PC-3 (cell line): ENCODE measurements around the gene PTGES3. TPM values are rescaled to one million over a fixed set of nuclear protein-coding genes. Genes with fewer than 3 reads are reported as not detected.

Experiments
- ATAC-seq: fragments of 200-7000 bp; cut with Tn5 transposase; 2 replicates; pipeline ENCODE4 v1.9.1; 2020; ENCODE audit warnings: mild to moderate bottlenecking, moderate library complexity
- BruUV-seq: library from RNA; stranded (reverse); fragments of 400-500 nt; replicated peaks from 2 replicates; lab custom pipeline; 2021; lab: Mats Ljungman, UMichigan
- CTCF ChIA-PET: fragments of 300-600 bp; sonication (Branson Sonifier 250); formaldehyde crosslinking; loops from one replicate; lab custom pipeline; 2022; ENCODE audit warnings: antibody characterized with exemption; lab: Charles Lee
- POLR2A ChIA-PET: fragments of 300-600 bp; sonication (Branson Sonifier 250); formaldehyde crosslinking; loops from one replicate; lab custom pipeline; 2022; ENCODE audit warnings: antibody characterized with exemption; ENCODE audit not compliant: unreplicated experiment; lab: Charles Lee
- DNase-seq: peaks from one replicate; pipeline ENCODE4 v3.0.0-alpha.2; 2015
- H2AFZ ChIP-seq: fragments of 300-600 bp; sonication (generic); 2 replicates; pipeline ENCODE4 v1.6.0; 2016; ENCODE audit warnings: antibody characterized with exemption, low read length
- H3F3A ChIP-seq: fragments of 300-600 bp; sonication (generic); one replicate; pipeline ENCODE4 v1.6.0; 2017; ENCODE audit warnings: antibody characterized with exemption, low read length, control low read depth, mild to moderate bottlenecking; ENCODE audit not compliant: unreplicated experiment
- H3K27ac ChIP-seq: fragments of 300-600 bp; sonication (generic); 2 replicates; pipeline ENCODE4 v1.5.1; 2016; ENCODE audit warnings: mild to moderate bottlenecking, low read length
- H3K27me3 ChIP-seq: fragments of 300-600 bp; sonication (generic); 2 replicates; pipeline ENCODE4 v1.6.1; 2016; ENCODE audit warnings: low read length, mixed read lengths
- H3K36me3 ChIP-seq: fragments of 300-600 bp; sonication (generic); 2 replicates; pipeline ENCODE4 v1.6.1; 2016; ENCODE audit warnings: low read depth, mixed run types, low read length, mixed read lengths
- H3K4me1 ChIP-seq: fragments of 300-600 bp; sonication (generic); 2 replicates; pipeline ENCODE4 v1.5.1; 2016; ENCODE audit warnings: low read length; ENCODE audit not compliant: insufficient read depth
- H3K4me2 ChIP-seq: fragments of 300-600 bp; sonication (generic); 2 replicates; pipeline ENCODE4 v1.6.0; 2016; ENCODE audit warnings: low read length
- H3K4me3 ChIP-seq: fragments of 300-600 bp; sonication (generic); 2 replicates; pipeline ENCODE4 v1.5.1; 2016; ENCODE audit warnings: mild to moderate bottlenecking, low read length, mixed read lengths
- H3K79me2 ChIP-seq: fragments of 300-600 bp; sonication (generic); 2 replicates; pipeline ENCODE4 v1.6.1; 2017; ENCODE audit warnings: low read length, mixed read lengths
- H3K9ac ChIP-seq: fragments of 300-600 bp; sonication (generic); 2 replicates; pipeline ENCODE4 v1.6.0; 2016; ENCODE audit warnings: mild to moderate bottlenecking, low read length
- H3K9me2 ChIP-seq: fragments of 300-600 bp; sonication (generic); replicated peaks from 2 replicates; pipeline ENCODE4 v1.6.1; 2016; ENCODE audit warnings: mixed run types, low read length, mixed read lengths
- H3K9me3 ChIP-seq: fragments of 300-600 bp; sonication (generic); 2 replicates; pipeline ENCODE4 v1.6.1; 2016; ENCODE audit warnings: low read length, mixed read lengths
- H4K20me1 ChIP-seq: fragments of 300-600 bp; sonication (generic); 2 replicates; pipeline ENCODE4 v1.6.1; 2016; ENCODE audit warnings: low read length, mixed read lengths
- CTCF ChIP-seq: fragments of 300-600 bp; sonication (generic); conservative IDR thresholded peaks from 2 replicates; pipeline ENCODE4 v1.5.1; 2017; ENCODE audit warnings: antibody characterized with exemption, low read depth, mild to moderate bottlenecking, low read length
- EZH2 ChIP-seq: fragments of 300-600 bp; sonication (generic); IDR thresholded peaks from one replicate; pipeline ENCODE4 v1.6.1; 2017; ENCODE audit warnings: antibody characterized with exemption, mild to moderate bottlenecking, low read length; ENCODE audit not compliant: unreplicated experiment
- EZH2phosphoT487 ChIP-seq: fragments of 300-600 bp; sonication (generic); IDR thresholded peaks from 2 replicates; pipeline ENCODE4 v1.6.1; 2018; ENCODE audit warnings: mild to moderate bottlenecking, antibody characterized with exemption, low read length, borderline replicate concordance
- intact Hi-C: fragments of 100-400 bp; cut with micrococcal nuclease; formaldehyde crosslinking; loops from 2 replicates; pipeline ENCODE4 v1.9.0; 2023
- total RNA-seq: library from RNA; depleted of rRNA; stranded (reverse); fragments of >200 nt; gene quantifications from 2 replicates; pipeline ENCODE4 v1.2.3, GENCODE V29; 2014

The PTGES3 gene
- total RNA-seq, 1 experiment from 2014 or later: 165 TPM

GRCh38 chr12:56688846-56689109, 694 bp upstream of the PTGES3 start:
- no peaks in the 10 kb centered on the region for H3K9me2 ChIP-seq
- peak overlapping the region; percentile 93 for H3K4me2 ChIP-seq
- H3K9ac ChIP-seq: peak overlapping the region; percentile 99
- no peak for ATAC-seq
- TF ChIP-seq CTCF (no peak), EZH2 (no peak), EZH2phosphoT487 (no peak)
- ChIA-PET POLR2A (interaction anchor here (0.7 to 1.0 kb wide), 2 partner anchors 36 to 52 kb away, joined by 3 to 4 read pairs; partner anchors contain the start of gene NACA), CTCF (interaction anchor here (0.7 to 1.4 kb wide), 2 partner anchors 52 to 153 kb away, joined by 4 to 10 read pairs; no protein-coding TSS in a partner anchor)
- TSS peak; percentile 98 for BruUV-seq
- peak overlapping the region; percentile 87 for H3K27ac ChIP-seq
- no peaks in the 10 kb centered on the region for H3F3A ChIP-seq
- H3K4me3 ChIP-seq: peak overlapping the region; percentile 70
- peak overlapping the region; percentile 59 for H2AFZ ChIP-seq
- H3K79me2 ChIP-seq: peaks cover 51% of the 10 kb centered on the region
- peaks cover 13% of the 10 kb centered on the region for H3K36me3 ChIP-seq
- peaks cover 10% of the 10 kb centered on the region for H3K4me1 ChIP-seq
- no peaks in the 10 kb centered on the region for H3K9me3 ChIP-seq
- peaks cover 29% of the 10 kb centered on the region for H4K20me1 ChIP-seq
- intact Hi-C loops: loop anchor here (1.0 to 2.0 kb wide), 3 partner anchors 36 to 51 kb away; partner anchors contain the start of gene NACA
- DNase-seq: no peak
- no peaks in the 10 kb centered on the region for H3K27me3 ChIP-seq

GRCh38 chr12:56687223-56688128, 608 bp downstream of the PTGES3 start:
- 0 out of 2 replicates have a peak overlapping the region, but pooled peaks have one; percentile 35 for H2AFZ ChIP-seq

More at GRCh38 chr12:56687223-56688128, 608 bp downstream of the PTGES3 start:
- ChIA-PET POLR2A (interaction anchor here (0.6 to 1.0 kb wide), 5 partner anchors 44 to 1254 kb away, joined by 3 to 5 read pairs (median 4); partner anchors contain the start of genes ATP23 and STAT6), CTCF (interaction anchor here (0.6 to 1.4 kb wide), 2 partner anchors 51 to 607 kb away, joined by 10 to 12 read pairs; no protein-coding TSS in a partner anchor)
- no peaks in the 10 kb centered on the region for H3F3A ChIP-seq
- peak overlapping the region; percentile 95 for H3K4me3 ChIP-seq
- ATAC-seq (peak; percentile 25), DNase-seq (peak; percentile 26)
- no peaks in the 10 kb centered on the region for H3K9me2 ChIP-seq
- no peaks in the 10 kb centered on the region for H3K27me3 ChIP-seq
- peak overlapping the region; percentile 94 for H3K4me2 ChIP-seq
- peaks cover 36% of the 10 kb centered on the region for H4K20me1 ChIP-seq
- peak overlapping the region; percentile 99 for H3K9ac ChIP-seq
- H3K9me3 ChIP-seq: no peaks in the 10 kb centered on the region
- peaks cover 64% of the 10 kb centered on the region for H3K79me2 ChIP-seq
- peaks cover 13% of the 10 kb centered on the region for H3K36me3 ChIP-seq
- peaks cover 16% of the 10 kb centered on the region for H3K4me1 ChIP-seq
- BruUV-seq: TSS peak; percentile 59
- TF ChIP-seq EZH2: no peak
- TF ChIP-seq EZH2phosphoT487: no peak
- no peak for TF ChIP-seq CTCF
- H3K27ac ChIP-seq: peak overlapping the region; percentile 87
- intact Hi-C loops: loop anchor here (1.0 to 2.0 kb wide), 3 partner anchors 37 to 50 kb away; partner anchors contain the start of gene NACA
